ENCODE data around the gene SLC22A3.

DNA sequence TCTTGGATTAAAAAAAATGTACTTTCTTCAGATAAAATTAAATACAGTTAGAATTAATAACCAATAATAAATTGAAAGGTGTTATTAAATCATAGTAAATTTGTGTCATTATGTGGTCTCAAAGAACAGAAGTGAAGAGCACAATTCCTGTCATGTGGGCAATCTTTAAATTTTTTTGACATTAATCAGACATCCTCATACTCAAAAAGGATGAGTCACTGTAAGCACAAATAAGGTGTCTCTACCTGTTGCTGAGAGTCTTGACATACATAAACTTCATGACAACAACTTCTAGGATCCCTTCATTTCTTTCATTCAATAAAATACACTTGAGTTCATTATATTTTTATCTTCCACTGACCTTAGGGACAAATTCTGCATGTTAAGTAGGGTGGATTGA is 76.1 kb downstream of the SLC22A3 start:
- no peak for TF ChIP-seq CTCF (IDR thresholded peaks at IDR 0.05; ENCODE audit: poor library complexity)
- no peak for TF ChIP-seq EZH2 (IDR thresholded peaks at IDR 0.05; ENCODE audit: borderline replicate concordance)

Measured in hepatocyte (in vitro differentiated cells).